Endothelial cell of umbilical vein (primary cell): ENCODE data around the gene ATP11B. TPM values are rescaled to one million over a fixed set of nuclear protein-coding genes. Genes with fewer than 3 reads are reported as not detected.

Source experiments
- BruUV-seq: library from RNA; stranded (reverse); fragments of 400-500 nt; replicated peaks from 2 replicates; lab custom pipeline; 2021; lab: Mats Ljungman, UMichigan
- CTCF ChIA-PET: fragments of 300-600, 350-600 bp; sonication (Branson Sonifier 250); formaldehyde crosslinking; loops from one replicate; lab custom pipeline; 2021; ENCODE audit warnings: antibody characterized with exemption, inconsistent platforms; lab: Charles Lee
- POLR2A ChIA-PET: fragments of 300-600, 350-600 bp; sonication (Branson Sonifier 250); formaldehyde crosslinking; loops from one replicate; lab custom pipeline; 2021; ENCODE audit warnings: antibody characterized with exemption, inconsistent platforms; lab: Charles Lee
- DNase-seq: peaks from one replicate; pipeline ENCODE4 v3.0.0-alpha.2; 2011; ENCODE audit warnings: low read depth, low spot score
- FAIRE-seq: peaks from 2 replicates; lab custom pipeline; 2011; peaks lifted over from hg19 to GRCh38; lab: Jason Lieb, UNC
- H2AFZ ChIP-seq: 2 replicates; pipeline ENCODE4 v1.6.0; 2012; ENCODE audit warnings: low read depth, low read length, control low read depth, inconsistent platforms
- H3K27ac ChIP-seq: 2 replicates; pipeline ENCODE4 v1.5.1; 2011; ENCODE audit warnings: low read depth, mild to moderate bottlenecking, control low read depth, low read length, moderate library complexity; ENCODE audit not compliant: insufficient read depth
- H3K27me3 ChIP-seq, 2 experiments: 2 replicates each; pipeline versions ENCODE4 v1.6.0 to v1.6.1; 2011; ENCODE audit warnings: low read length in 2 of 2, mixed read lengths in 1 of 2; ENCODE audit not compliant: control insufficient read depth in 2 of 2, insufficient read depth in 2 of 2
- H3K36me3 ChIP-seq, 2 experiments: 2 replicates in 1 of 2; 3 replicates in 1 of 2; pipeline ENCODE4 v1.5.1; 2011; ENCODE audit warnings: low read length in 2 of 2, mild to moderate bottlenecking in 1 of 2, moderate library complexity in 1 of 2; ENCODE audit not compliant: control insufficient read depth in 2 of 2, insufficient read depth in 2 of 2; ENCODE audit errors: extremely low read depth in 1 of 2
- H3K4me1 ChIP-seq: 3 replicates; pipeline ENCODE4 v1.5.1; 2011; ENCODE audit warnings: mild to moderate bottlenecking, low read length; ENCODE audit not compliant: control insufficient read depth, insufficient read depth; ENCODE audit errors: extremely low read depth
- H3K4me2 ChIP-seq: 2 replicates; pipeline ENCODE4 v1.6.1; 2011; ENCODE audit warnings: low read length, control low read depth, mixed read lengths; ENCODE audit not compliant: insufficient read depth
- H3K4me3 ChIP-seq, 3 experiments: fragments of 200-600 bp in 1 of 3; sonication (generic), shearing (Covaris generic) in 1 of 3; replicated peaks in 1 of 3; 2 replicates each; pipeline ENCODE4 v1.5.1; 2011 to 2016; ENCODE audit warnings: control low read depth in 3 of 3, low read length in 3 of 3, mild to moderate bottlenecking in 2 of 3, inconsistent platforms in 1 of 3, low read depth in 1 of 3, moderate library complexity in 1 of 3; ENCODE audit not compliant: insufficient read depth in 1 of 3
- H3K79me2 ChIP-seq: 2 replicates; pipeline ENCODE4 v1.6.0; 2012; ENCODE audit warnings: low read length, inconsistent platforms; ENCODE audit not compliant: control insufficient read depth, insufficient read depth
- H3K9ac ChIP-seq: replicated peaks from 2 replicates; pipeline ENCODE3; 2011; ENCODE audit warnings: low read length, control low read depth; ENCODE audit not compliant: insufficient read depth; ENCODE audit errors: extremely low read depth
- H3K9me1 ChIP-seq: replicated peaks from 3 replicates; pipeline ENCODE4 v1.6.0; 2011; ENCODE audit warnings: mild to moderate bottlenecking, low read length; ENCODE audit not compliant: control insufficient read depth, insufficient read depth; ENCODE audit errors: extremely low read depth
- H3K9me3 ChIP-seq: replicated peaks from 2 replicates; pipeline ENCODE4 v1.5.1; 2012; ENCODE audit warnings: low read length, inconsistent platforms; ENCODE audit not compliant: control insufficient read depth, insufficient read depth
- H4K20me1 ChIP-seq: replicated peaks from 2 replicates; pipeline ENCODE3; 2011; ENCODE audit warnings: mild to moderate bottlenecking, low read length; ENCODE audit not compliant: control insufficient read depth, insufficient read depth; ENCODE audit errors: extremely low read depth
- EZH2 ChIP-seq: IDR thresholded peaks from 2 replicates; pipeline ENCODE4 v1.6.1; 2012; ENCODE audit warnings: borderline replicate concordance, low read depth, mild to moderate bottlenecking, moderate library complexity, low read length, inconsistent platforms; ENCODE audit not compliant: severe bottlenecking
- FOS ChIP-seq: IDR thresholded peaks from 2 replicates; pipeline ENCODE4 v1.6.1; 2011; ENCODE audit warnings: mild to moderate bottlenecking, low read length, moderate library complexity, borderline replicate concordance; ENCODE audit not compliant: insufficient read depth
- GATA2 ChIP-seq: IDR thresholded peaks from 2 replicates; pipeline ENCODE4 v1.7.0; 2011; ENCODE audit warnings: low read depth, mild to moderate bottlenecking, moderate library complexity, mixed read lengths, low read length; ENCODE audit not compliant: insufficient read length, insufficient read depth
- JUN ChIP-seq: IDR thresholded peaks from 2 replicates; pipeline ENCODE4 v1.6.1; 2011; ENCODE audit warnings: borderline replicate concordance, low read depth; ENCODE audit not compliant: insufficient read length, insufficient read depth
- MYC ChIP-seq: IDR thresholded peaks from one replicate; pipeline ENCODE4 v1.6.1; 2011; ENCODE audit warnings: mild to moderate bottlenecking, low read depth, low read length
- POLR2A ChIP-seq: IDR thresholded peaks from 2 replicates; pipeline ENCODE4 v1.6.1; 2012; ENCODE audit warnings: low read depth, mild to moderate bottlenecking, control low read depth, low read length
- POLR2AphosphoS5 ChIP-seq: IDR thresholded peaks from 2 replicates; pipeline ENCODE4 v1.6.1; 2012; ENCODE audit warnings: low read depth, mild to moderate bottlenecking, control low read depth, low read length, moderate library complexity; ENCODE audit not compliant: insufficient read depth
- dilution Hi-C: fragments of 300-500 bp; cut with MboI; formaldehyde crosslinking; loops from one replicate; pipeline ENCODE4 v1.15.0; 2019; ENCODE audit warnings: low sequenced_read_pairs; ENCODE audit not compliant: extremely low pct_ligation_motif_present
- intact Hi-C: fragments of 100-400 bp; cut with micrococcal nuclease; formaldehyde crosslinking; loops from one replicate; pipeline ENCODE4 v1.10.0; 2022
- polyA plus RNA-seq, 4 experiments: library from polyadenylated mRNA; depleted of rRNA in 3 of 4; stranded (reverse) in 3 of 4; unstranded in 1 of 4; fragments of >200 nt; gene quantifications; 2 replicates each; pipeline versions ENCODE4 v1.2.1 to v1.2.3, GENCODE V29; 2011 to 2012; ENCODE audit warnings: missing spikeins in 1 of 4
- total RNA-seq: library from RNA; stranded (reverse); gene quantifications from 2 replicates; pipeline ENCODE4 v1.2.3, GENCODE V29; 2021
- TF ChIP-seq, protein P1 (sequence below): IDR thresholded peaks from 2 replicates; pipeline ENCODE4 v1.6.1; 2011; ENCODE audit not compliant: insufficient read depth, insufficient read length
- TF ChIP-seq, protein P2 (sequence below), 2 donors: IDR thresholded peaks; 1 replicate in 1 of 2; 2 replicates in 1 of 2; pipeline ENCODE4 v1.5.1; 2011; ENCODE audit warnings: low read length in 2 of 2, mild to moderate bottlenecking in 2 of 2, moderate library complexity in 2 of 2, control low read depth in 1 of 2, inconsistent platforms in 1 of 2, low read depth in 1 of 2; ENCODE audit not compliant: insufficient read depth in 1 of 2; ENCODE audit errors: extremely low read depth in 1 of 2

The ATP11B gene
- total and polyA plus RNA-seq, 2 donors (not counting 3 experiments of a cell fraction or from before 2014, with no cell fraction given): 10.1 to 49.3 TPM

DNA sequence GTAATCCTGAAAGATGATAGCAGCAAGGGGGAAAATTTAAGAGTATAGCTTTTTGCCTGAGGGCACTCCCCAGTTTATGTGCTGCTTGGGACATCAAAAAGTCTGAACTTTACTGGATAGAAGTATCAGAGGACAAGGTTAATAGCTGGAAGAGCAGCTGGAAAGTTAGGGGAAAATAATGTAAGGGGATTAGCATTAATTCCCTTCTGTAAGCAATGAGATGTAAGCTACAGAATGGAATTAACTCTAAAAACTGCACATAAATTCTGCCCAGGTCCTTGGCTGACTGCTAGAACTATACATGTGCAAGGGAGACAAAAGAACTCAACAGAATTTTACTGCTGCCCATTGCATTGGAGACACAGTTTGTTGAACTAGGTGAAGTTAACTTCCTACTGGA, 55.6 kb downstream of the ATP11B start:
- CTCF ChIA-PET: interaction anchor here (1.3 kb wide), 1 partner anchor 135 kb away, joined by 3 read pairs; no protein-coding TSS in a partner anchor
- H3K4me1 ChIP-seq: no peaks in the 10 kb centered on the region
- dilution Hi-C loops (no loop called here), intact Hi-C loops (no loop called here)
- H3K9ac ChIP-seq: no peak overlapping the region
- TF ChIP-seq MYC (no peak), POLR2AphosphoS5 (no peak), EZH2 (no peak), GATA2 (no peak), POLR2A (no peak), JUN (no peak), FOS (no peak)
- TF ChIP-seq, protein P1, sequence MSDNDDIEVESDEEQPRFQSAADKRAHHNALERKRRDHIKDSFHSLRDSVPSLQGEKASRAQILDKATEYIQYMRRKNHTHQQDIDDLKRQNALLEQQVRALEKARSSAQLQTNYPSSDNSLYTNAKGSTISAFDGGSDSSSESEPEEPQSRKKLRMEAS: no peak
- TF ChIP-seq, protein P2, sequence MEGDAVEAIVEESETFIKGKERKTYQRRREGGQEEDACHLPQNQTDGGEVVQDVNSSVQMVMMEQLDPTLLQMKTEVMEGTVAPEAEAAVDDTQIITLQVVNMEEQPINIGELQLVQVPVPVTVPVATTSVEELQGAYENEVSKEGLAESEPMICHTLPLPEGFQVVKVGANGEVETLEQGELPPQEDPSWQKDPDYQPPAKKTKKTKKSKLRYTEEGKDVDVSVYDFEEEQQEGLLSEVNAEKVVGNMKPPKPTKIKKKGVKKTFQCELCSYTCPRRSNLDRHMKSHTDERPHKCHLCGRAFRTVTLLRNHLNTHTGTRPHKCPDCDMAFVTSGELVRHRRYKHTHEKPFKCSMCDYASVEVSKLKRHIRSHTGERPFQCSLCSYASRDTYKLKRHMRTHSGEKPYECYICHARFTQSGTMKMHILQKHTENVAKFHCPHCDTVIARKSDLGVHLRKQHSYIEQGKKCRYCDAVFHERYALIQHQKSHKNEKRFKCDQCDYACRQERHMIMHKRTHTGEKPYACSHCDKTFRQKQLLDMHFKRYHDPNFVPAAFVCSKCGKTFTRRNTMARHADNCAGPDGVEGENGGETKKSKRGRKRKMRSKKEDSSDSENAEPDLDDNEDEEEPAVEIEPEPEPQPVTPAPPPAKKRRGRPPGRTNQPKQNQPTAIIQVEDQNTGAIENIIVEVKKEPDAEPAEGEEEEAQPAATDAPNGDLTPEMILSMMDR (IDR thresholded peaks at IDR 0.05; ENCODE audit: extremely low read depth in 1 of 2, insufficient read depth in 1 of 2, low read depth in 1 of 2, low read length in 2 of 2): no peak
- peaks cover 4 to 5% of the 10 kb centered on the region in 2 experiments for H3K36me3 ChIP-seq
- DNase-seq: no peak
- H2AFZ ChIP-seq: no peak overlapping the region
- no peaks in the 10 kb centered on the region for H3K79me2 ChIP-seq
- H3K9me3 ChIP-seq: no peaks in the 10 kb centered on the region
- no peaks in the 10 kb centered on the region for H3K9me1 ChIP-seq
- no peaks in the 10 kb centered on the region for H3K27me3 ChIP-seq
- no TSS peak for BruUV-seq
- POLR2A ChIA-PET: no interaction called here
- H3K4me2 ChIP-seq: no peak overlapping the region
- H4K20me1 ChIP-seq: no peaks in the 10 kb centered on the region
- H3K4me3 ChIP-seq: no peak overlapping the region
- no peak for FAIRE-seq
- no peak overlapping the region for H3K27ac ChIP-seq
